ENCODE results near the gene AMPD1. TPM values are rescaled to one million over a fixed set of nuclear protein-coding genes. Genes with fewer than 3 reads are reported as not detected.

Gene AMPD1
- total RNA-seq, 1 donor from 2014 or later, result not detected

DNA sequence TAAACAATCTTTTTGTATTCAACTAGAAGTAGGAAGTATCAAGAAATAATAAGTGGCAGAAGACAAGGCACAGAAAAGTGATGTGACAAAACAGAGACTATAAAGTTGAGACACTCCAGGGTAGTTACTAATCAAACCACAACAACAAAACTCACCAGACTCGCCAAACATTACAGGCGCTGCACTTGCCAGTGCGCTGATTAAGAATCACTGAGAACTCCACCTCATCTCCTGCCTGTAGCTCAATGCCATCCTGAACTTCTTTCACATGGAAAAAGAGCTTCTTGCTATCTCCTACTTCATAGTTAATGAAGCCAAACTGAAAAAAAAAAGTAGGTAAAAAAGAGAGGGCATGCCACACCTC is 24.1 kb upstream of the AMPD1 start:
- Mint-ChIP-seq H3K4me3 (peak overlapping the region; percentile 42), H3K36me3 (ENCODE audit: low read depth) (peaks cover 32% of the 10 kb centered on the region), H3K9me3 (no peaks in the 10 kb centered on the region), H3K27me3 (ENCODE audit: low read depth) (no peaks in the 10 kb centered on the region), H3K27ac (ENCODE audit: unreplicated experiment) (no peak overlapping the region), H3K4me1 (peaks cover 19% of the 10 kb centered on the region)
- TF ChIP-seq, protein P1, sequence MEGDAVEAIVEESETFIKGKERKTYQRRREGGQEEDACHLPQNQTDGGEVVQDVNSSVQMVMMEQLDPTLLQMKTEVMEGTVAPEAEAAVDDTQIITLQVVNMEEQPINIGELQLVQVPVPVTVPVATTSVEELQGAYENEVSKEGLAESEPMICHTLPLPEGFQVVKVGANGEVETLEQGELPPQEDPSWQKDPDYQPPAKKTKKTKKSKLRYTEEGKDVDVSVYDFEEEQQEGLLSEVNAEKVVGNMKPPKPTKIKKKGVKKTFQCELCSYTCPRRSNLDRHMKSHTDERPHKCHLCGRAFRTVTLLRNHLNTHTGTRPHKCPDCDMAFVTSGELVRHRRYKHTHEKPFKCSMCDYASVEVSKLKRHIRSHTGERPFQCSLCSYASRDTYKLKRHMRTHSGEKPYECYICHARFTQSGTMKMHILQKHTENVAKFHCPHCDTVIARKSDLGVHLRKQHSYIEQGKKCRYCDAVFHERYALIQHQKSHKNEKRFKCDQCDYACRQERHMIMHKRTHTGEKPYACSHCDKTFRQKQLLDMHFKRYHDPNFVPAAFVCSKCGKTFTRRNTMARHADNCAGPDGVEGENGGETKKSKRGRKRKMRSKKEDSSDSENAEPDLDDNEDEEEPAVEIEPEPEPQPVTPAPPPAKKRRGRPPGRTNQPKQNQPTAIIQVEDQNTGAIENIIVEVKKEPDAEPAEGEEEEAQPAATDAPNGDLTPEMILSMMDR (conservative IDR thresholded peaks at IDR 0.05), result no peak
- DNase-seq (ENCODE audit: low read depth, low spot score), result no peak

DNA sequence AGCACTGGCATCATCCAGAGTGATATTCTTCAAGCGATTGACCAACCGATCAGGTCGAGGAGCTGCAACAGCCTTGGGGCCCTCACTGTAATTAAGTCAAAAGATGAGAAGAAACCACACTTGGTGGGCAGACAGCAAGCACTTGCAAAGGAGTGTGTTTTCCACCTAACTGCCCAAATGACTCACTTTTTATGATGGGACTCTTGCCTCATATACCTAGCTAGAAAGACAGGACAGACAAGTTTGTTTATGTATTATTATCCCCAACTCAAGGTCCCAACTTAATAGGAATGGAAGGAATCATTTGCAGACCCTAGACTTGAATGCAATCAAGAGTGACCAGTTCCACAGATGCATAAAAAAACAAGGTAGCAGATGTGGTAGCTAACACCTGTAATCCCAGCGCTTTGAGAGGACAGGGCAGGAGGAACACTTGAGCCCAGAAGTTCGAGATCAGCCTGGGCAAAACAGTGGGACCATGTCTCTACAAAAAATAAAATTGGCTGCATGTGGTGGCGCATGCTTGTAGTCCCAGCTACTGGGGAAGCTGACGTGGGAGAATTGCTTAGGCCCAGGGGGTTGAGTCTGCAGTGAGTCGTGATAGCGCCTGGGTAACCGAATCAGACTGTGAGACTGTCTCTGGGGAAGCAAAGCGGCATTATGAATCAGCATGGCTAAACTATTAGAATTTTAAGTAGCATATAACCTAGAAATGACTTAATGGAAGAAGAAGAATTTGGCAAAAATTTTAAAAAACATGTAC is 23.5 kb upstream of the AMPD1 start:
- peaks cover 19% of the 10 kb centered on the region for H3K4me1 Mint-ChIP-seq
- H3K27ac Mint-ChIP-seq (ENCODE audit: unreplicated experiment), result no peak overlapping the region
- peaks cover 29% of the 10 kb centered on the region for H3K36me3 Mint-ChIP-seq (ENCODE audit: low read depth)
- H3K4me3 Mint-ChIP-seq, result peak overlapping the region; percentile 51
- no peaks in the 10 kb centered on the region for H3K27me3 Mint-ChIP-seq (ENCODE audit: low read depth)
- TF ChIP-seq, protein P1 (conservative IDR thresholded peaks at IDR 0.05), result no peak
- no peaks in the 10 kb centered on the region for H3K9me3 Mint-ChIP-seq
- no peak for DNase-seq (ENCODE audit: low read depth, low spot score)

DNA sequence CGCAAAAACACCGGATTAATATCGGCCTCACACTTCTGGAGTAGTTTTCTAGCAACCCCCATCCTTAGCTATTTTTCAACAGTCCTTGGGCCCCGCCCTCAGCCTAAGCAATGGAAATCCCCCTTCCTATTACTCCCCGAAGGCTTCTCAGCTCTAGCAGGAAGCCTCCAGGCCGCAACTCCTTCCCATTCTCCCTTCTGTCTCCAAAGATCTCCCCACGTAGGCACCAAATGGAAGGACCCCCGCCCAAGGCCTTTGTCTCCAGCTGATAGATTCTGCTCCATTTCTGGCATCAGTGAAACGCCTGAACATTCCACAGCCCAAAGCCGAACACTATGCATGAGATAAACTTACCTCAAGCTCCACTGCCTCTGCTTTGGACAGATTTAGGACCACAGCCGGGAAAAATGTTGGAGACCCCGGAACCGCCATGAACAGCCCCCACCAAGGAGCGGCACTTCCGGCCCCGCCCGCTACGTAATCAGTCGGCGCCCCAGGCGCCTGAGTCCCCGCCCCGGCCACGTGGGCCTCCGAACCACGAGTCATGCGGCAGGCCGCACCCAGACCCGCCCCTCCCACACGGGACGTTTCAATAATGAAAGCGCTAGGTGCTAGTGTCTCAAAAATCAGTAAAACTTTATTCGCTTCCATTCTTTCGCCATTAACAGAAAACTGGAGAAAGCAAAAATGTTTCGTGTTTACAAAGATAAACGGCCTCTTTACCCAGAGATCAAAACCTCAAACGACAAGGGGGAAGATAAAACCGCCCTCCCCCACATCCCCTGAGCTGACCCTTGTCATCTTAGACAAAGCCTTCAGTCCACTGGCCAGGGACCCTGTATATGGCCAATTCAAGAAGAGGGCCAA is 21.2 kb upstream of the AMPD1 start, which contains the start of gene NRAS:
Gene NRAS, minus strand, starts transcription at position 468 of the 867 bp plus-strand sequence. CDS start 611 bp downstream, outside the sequence.
- H3K4me1 Mint-ChIP-seq, result peaks cover 19% of the 10 kb centered on the region
- no peaks in the 10 kb centered on the region for H3K9me3 Mint-ChIP-seq
- peaks cover 27% of the 10 kb centered on the region for H3K36me3 Mint-ChIP-seq (ENCODE audit: low read depth)
- peak; percentile 94 for DNase-seq (ENCODE audit: low read depth, low spot score)
- H3K27me3 Mint-ChIP-seq (ENCODE audit: low read depth), result no peaks in the 10 kb centered on the region
- peak within 1 kb of the TSS; percentile 97 for H3K4me3 Mint-ChIP-seq
- TF ChIP-seq, protein P1 (conservative IDR thresholded peaks at IDR 0.05), result no peak
- peak within 1 kb of the TSS; percentile 98 for H3K27ac Mint-ChIP-seq (ENCODE audit: unreplicated experiment)

DNA sequence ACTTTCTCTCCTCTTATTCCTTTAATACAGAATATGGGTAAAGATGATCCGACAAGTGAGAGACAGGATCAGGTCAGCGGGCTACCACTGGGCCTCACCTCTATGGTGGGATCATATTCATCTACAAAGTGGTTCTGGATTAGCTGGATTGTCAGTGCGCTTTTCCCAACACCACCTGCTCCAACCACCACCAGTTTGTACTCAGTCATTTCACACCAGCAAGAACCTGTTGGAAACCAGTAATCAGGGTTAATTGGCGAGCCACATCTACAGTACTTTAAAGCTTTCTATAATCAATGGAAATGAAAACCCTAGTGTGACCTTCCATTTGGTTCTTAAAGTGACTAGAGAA is 20.6 kb upstream of the AMPD1 start:
- Mint-ChIP-seq H3K27ac (ENCODE audit: unreplicated experiment) (peak overlapping the region; percentile 98), H3K4me1 (peaks cover 19% of the 10 kb centered on the region), H3K4me3 (peak overlapping the region; percentile 97), H3K9me3 (no peaks in the 10 kb centered on the region), H3K36me3 (ENCODE audit: low read depth) (peaks cover 27% of the 10 kb centered on the region), H3K27me3 (ENCODE audit: low read depth) (no peaks in the 10 kb centered on the region)
- no peak for DNase-seq (ENCODE audit: low read depth, low spot score)
- TF ChIP-seq, protein P1 (conservative IDR thresholded peaks at IDR 0.05), result no peak

DNA sequence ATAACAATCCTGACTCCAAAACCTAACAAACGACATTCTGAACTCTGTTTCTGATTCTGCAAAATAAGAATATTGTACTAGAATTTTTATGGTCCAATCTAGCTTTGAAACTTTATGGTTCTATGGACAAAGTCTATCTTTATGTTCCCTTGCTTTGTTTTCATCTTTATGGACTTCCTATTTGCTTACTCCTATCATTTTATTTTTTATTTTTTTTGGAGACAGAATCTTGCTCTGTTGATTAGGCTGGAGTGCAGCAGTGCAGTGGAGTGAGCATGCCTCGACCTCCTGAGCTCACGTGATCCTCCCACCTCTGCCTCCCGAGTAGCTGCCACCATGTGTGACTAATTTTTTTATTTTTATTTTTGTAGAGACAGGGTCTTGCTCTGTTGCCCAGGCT is 17.6 kb upstream of the AMPD1 start:
- Mint-ChIP-seq H3K4me1 (peaks cover 19% of the 10 kb centered on the region), H3K4me3 (no peak overlapping the region), H3K36me3 (ENCODE audit: low read depth) (peaks cover 13% of the 10 kb centered on the region), H3K27me3 (ENCODE audit: low read depth) (no peaks in the 10 kb centered on the region), H3K9me3 (no peaks in the 10 kb centered on the region), H3K27ac (ENCODE audit: unreplicated experiment) (no peak overlapping the region)
- DNase-seq (ENCODE audit: low read depth, low spot score), result no peak
- TF ChIP-seq, protein P1 (conservative IDR thresholded peaks at IDR 0.05), result no peak

Measured in neural crest cell (in vitro differentiated cells).